Left ventricle myocardium inferior (tissue), 1 donor: ENCODE data around the gene RIPOR2. TPM values are rescaled to one million over a fixed set of nuclear protein-coding genes. Genes with fewer than 3 reads are reported as not detected.
"Not testable (repeated sequence)": the region's sequence is repeated elsewhere in the genome, so short reads cannot be mapped to it uniquely, and the experiment has no call there.

Experiments used
- DNase-seq: peaks from one replicate; pipeline ENCODE4 v3.0.0-alpha.2; 2020
- H3K27ac ChIP-seq: fragments of 200-600 bp; replicated peaks from 2 replicates; pipeline ENCODE4 v1.8.0; 2021
- H3K27me3 ChIP-seq: fragments of 200-600 bp; 2 replicates; pipeline ENCODE4 v1.8.0; 2021; ENCODE audit warnings: low read depth
- H3K36me3 ChIP-seq: fragments of 200-600 bp; 2 replicates; pipeline ENCODE4 v1.8.0; 2021
- H3K4me1 ChIP-seq: fragments of 200-600 bp; 2 replicates; pipeline ENCODE4 v1.8.0; 2021
- H3K4me3 ChIP-seq: fragments of 200-600 bp; 2 replicates; pipeline ENCODE4 v1.8.0; 2021; ENCODE audit warnings: mild to moderate bottlenecking, moderate library complexity
- H3K9me3 ChIP-seq: fragments of 200-600 bp; replicated peaks from 2 replicates; pipeline ENCODE4 v1.8.0; 2021
- intact Hi-C: fragments of 100-400 bp; cut with micrococcal nuclease; formaldehyde crosslinking; loops from one replicate; pipeline ENCODE4 v1.11.0; 2022
- total RNA-seq: library from RNA; stranded (reverse); fragmentation: NEBNext Ultra II Directional; extraction: Animal tissue kit (Norgen Biotek cat#: 25700); gene quantifications from one replicate; pipeline ENCODE4 v1.2.1, GENCODE V29; 2021
- TF ChIP-seq, protein P1 (sequence below): fragments of 200-600 bp; IDR thresholded peaks from 2 replicates; pipeline ENCODE4 v1.8.0; 2021; ENCODE audit warnings: antibody characterized with exemption, mild to moderate bottlenecking, borderline replicate concordance
- donor health status: DM: no; HTN: yes; CAD: no; lungs with severe emphysema.

Gene RIPOR2
- total RNA-seq, 1 donor from 2014 or later: 3.1 TPM

GRCh38 chr6:24882835-24883555 lies 52.8 kb downstream of the RIPOR2 start:
- TF ChIP-seq, protein P1, sequence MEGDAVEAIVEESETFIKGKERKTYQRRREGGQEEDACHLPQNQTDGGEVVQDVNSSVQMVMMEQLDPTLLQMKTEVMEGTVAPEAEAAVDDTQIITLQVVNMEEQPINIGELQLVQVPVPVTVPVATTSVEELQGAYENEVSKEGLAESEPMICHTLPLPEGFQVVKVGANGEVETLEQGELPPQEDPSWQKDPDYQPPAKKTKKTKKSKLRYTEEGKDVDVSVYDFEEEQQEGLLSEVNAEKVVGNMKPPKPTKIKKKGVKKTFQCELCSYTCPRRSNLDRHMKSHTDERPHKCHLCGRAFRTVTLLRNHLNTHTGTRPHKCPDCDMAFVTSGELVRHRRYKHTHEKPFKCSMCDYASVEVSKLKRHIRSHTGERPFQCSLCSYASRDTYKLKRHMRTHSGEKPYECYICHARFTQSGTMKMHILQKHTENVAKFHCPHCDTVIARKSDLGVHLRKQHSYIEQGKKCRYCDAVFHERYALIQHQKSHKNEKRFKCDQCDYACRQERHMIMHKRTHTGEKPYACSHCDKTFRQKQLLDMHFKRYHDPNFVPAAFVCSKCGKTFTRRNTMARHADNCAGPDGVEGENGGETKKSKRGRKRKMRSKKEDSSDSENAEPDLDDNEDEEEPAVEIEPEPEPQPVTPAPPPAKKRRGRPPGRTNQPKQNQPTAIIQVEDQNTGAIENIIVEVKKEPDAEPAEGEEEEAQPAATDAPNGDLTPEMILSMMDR: no peak

DNA sequence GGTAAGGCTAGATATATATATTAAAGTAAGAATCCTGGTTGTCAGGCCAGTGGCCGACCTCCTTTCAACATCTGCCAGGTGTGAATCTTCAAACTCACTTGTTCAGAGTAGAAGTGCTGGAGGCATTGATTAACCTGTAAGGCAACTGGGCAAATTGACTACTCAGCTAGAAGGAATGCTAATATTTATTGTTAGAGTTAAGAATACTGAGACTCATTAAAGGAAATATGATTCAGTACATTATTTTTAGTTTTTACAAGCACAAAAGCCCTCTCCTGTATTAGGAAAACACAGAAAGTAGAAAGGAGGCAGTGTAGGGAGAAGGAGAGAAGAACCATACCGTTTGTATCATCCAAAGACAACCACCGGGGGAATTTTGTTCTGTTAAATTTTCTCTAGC lies 53.5 kb downstream of the RIPOR2 start:
- H3K36me3 ChIP-seq: no peaks in the 10 kb centered on the region
- no peak for DNase-seq
- TF ChIP-seq, protein P1: no peak
- H3K9me3 ChIP-seq: peaks cover 8% of the 10 kb centered on the region
- H3K27ac ChIP-seq: no peak overlapping the region
- no peaks in the 10 kb centered on the region for H3K27me3 ChIP-seq
- no peaks in the 10 kb centered on the region for H3K4me1 ChIP-seq
- intact Hi-C loops: no loop called here
- no peak overlapping the region for H3K4me3 ChIP-seq

More at GRCh38 chr6:24882835-24883555, 52.8 kb downstream of the RIPOR2 start:
- no peak overlapping the region for H3K27ac ChIP-seq
- H3K4me3 ChIP-seq: no peak overlapping the region
- DNase-seq: no peak
- H3K36me3 ChIP-seq: no peaks in the 10 kb centered on the region
- intact Hi-C loops: no loop called here
- peaks cover 1% of the 10 kb centered on the region for H3K9me3 ChIP-seq
- no peaks in the 10 kb centered on the region for H3K4me1 ChIP-seq
- no peaks in the 10 kb centered on the region for H3K27me3 ChIP-seq

GRCh38 chr6:24881376-24881775 lies 54.4 kb downstream of the RIPOR2 start:
- intact Hi-C loops: no loop called here
- Histone ChIP-seq H3K36me3 (no peaks in the 10 kb centered on the region), H3K27me3 (no peaks in the 10 kb centered on the region), H3K4me1 (no peaks in the 10 kb centered on the region), H3K4me3 (no peak overlapping the region), H3K27ac (no peak overlapping the region), H3K9me3 (peaks cover 16% of the 10 kb centered on the region)
- TF ChIP-seq, protein P1: no peak
- DNase-seq: no peak

GRCh38 chr6:24880451-24880850 lies 55.3 kb downstream of the RIPOR2 start:
- intact Hi-C loops: no loop called here

DNA sequence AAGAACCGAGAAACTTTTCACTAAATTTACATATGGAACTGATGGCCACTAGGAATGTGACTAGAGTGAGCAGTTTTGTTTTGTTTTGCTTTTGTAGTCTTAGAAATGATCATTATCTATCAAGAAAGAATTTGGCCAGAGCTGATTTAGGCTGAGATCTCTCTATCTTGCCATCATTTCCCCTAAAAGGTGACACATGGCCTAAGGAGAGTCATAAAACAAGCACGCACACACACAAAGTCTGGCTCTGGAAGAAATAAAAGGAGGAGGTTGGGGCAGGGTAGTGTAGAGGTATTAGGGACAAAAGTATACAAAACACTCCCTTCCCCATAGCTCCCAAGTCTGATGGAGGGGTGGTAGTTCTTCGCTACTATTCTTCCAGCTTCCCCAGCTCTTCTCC lies 56.4 kb downstream of the RIPOR2 start:
- intact Hi-C loops: no loop called here
- peaks cover 6% of the 10 kb centered on the region for H3K4me1 ChIP-seq

More at GRCh38 chr6:24880451-24880850, 55.3 kb downstream of the RIPOR2 start:
- Histone ChIP-seq H3K27ac (no peak overlapping the region), H3K27me3 (no peaks in the 10 kb centered on the region), H3K36me3 (no peaks in the 10 kb centered on the region), H3K4me1 (no peaks in the 10 kb centered on the region), H3K9me3 (peaks cover 16% of the 10 kb centered on the region), H3K4me3 (no peak overlapping the region)
- TF ChIP-seq, protein P1: no peak
- no peak for DNase-seq

GRCh38 chr6:24877747-24878146 lies 58.0 kb downstream of the RIPOR2 start:
- H3K4me3 ChIP-seq, H3K36me3 ChIP-seq, H3K27me3 ChIP-seq, H3K4me1 ChIP-seq, intact Hi-C loops, DNase-seq, H3K27ac ChIP-seq: not testable (repeated sequence)
- peaks cover 16% of the 10 kb centered on the region for H3K9me3 ChIP-seq

More for the DNA sequence above, 56.4 kb downstream of the RIPOR2 start:
- TF ChIP-seq, protein P1: no peak
- no peak overlapping the region for H3K4me3 ChIP-seq
- peaks cover 16% of the 10 kb centered on the region for H3K9me3 ChIP-seq
- no peaks in the 10 kb centered on the region for H3K36me3 ChIP-seq
- DNase-seq: no peak
- no peaks in the 10 kb centered on the region for H3K27me3 ChIP-seq
- H3K27ac ChIP-seq: no peak overlapping the region
